Pancreas (tissue), 10 donors: Measurements from ENCODE around the gene NIN. TPM values are rescaled to one million over a fixed set of nuclear protein-coding genes. Genes with fewer than 3 reads are reported as not detected.
A peak's percentile ranks its signal among the peaks of the same experiment; 100 is the strongest.

Source experiments
- ATAC-seq, 4 donors: fragments of 200-7000 bp; cut with Tn5 transposase; one replicate each; pipeline versions ENCODE4 v1.8.0 to v1.9.1; 2020; ENCODE audit warnings: mild to moderate bottlenecking in 4 of 4, moderate library complexity in 4 of 4
- DNase-seq, 6 donors: peaks; one replicate each; pipeline ENCODE4 v3.0.0-alpha.2; 2020
- FAIRE-seq: peaks from 2 replicates; lab custom pipeline; 2012; peaks lifted over from hg19 to GRCh38; lab: Jason Lieb, UNC
- H3K27ac ChIP-seq, 4 donors: fragments of 200-600 bp; sonication (generic); 1 replicate in 3 of 4; 2 replicates in 1 of 4; pipeline versions ENCODE4 v1.5.0 to v1.8.0; 2020
- H3K27me3 ChIP-seq, 4 donors: fragments of 200-600 bp; one replicate each; pipeline ENCODE4 v1.8.0; 2021
- H3K36me3 ChIP-seq, 3 donors: fragments of 200-600 bp; sonication (generic) in 1 of 3; one replicate each; pipeline versions ENCODE4 v1.5.0 to v1.8.0; 2020 to 2021
- H3K4me1 ChIP-seq, 3 donors: fragments of 200-600 bp; one replicate each; pipeline ENCODE4 v1.8.0; 2021
- H3K4me3 ChIP-seq, 4 donors: fragments of 200-600 bp; sonication (generic) in 2 of 4; one replicate each; pipeline versions ENCODE4 v1.5.0 to v1.8.0; 2020 to 2021
- H3K9me3 ChIP-seq, 4 donors: fragments of 200-600 bp; one replicate each; pipeline ENCODE4 v1.8.0; 2021
- WGBS, 2 donors: extraction: QIAGEN DNeasy Blood & Tissue Kit; methylation state at CpG; one replicate each; pipeline ENCODE4 v1.1.7; 2013; 5-methylcytosine and 5-hydroxymethylcytosine counted together
- intact Hi-C, 3 donors: fragments of 100-400 bp; cut with DNase I; formaldehyde crosslinking; loops; one replicate each; pipeline versions ENCODE4 v1.11.1 to v1.14.2; 2022
- polyA plus RNA-seq, 2 donors: library from polyadenylated mRNA; stranded (reverse); fragments of 200-250 nt; gene quantifications; one replicate each; pipeline ENCODE4 v1.2.3, GENCODE V29; 2013
- total RNA-seq, 6 donors: library from RNA; stranded (reverse); fragmentation: NEBNext Ultra II Directional in 4 of 6; extraction: Animal tissue kit (Norgen Biotek cat#: 25700) in 4 of 6; gene quantifications; one replicate each; pipeline versions ENCODE4 v1.2.1 to v1.2.4, GENCODE V29; 2021 to 2023
- TF ChIP-seq, protein P1 (sequence below), 4 donors: fragments of 200-600 bp; sonication (generic) in 3 of 4; IDR thresholded peaks; one replicate each; pipeline versions ENCODE4 v1.5.0 to v1.8.0; 2021; ENCODE audit warnings: antibody characterized with exemption in 4 of 4
- donor health status: healthy with polysubstance abuse.
- donor health status: DM: no; HTN: no; CAD: no; lungs with moderate emphysema.
- donor health status: DM: no; HTN: no; CAD: no.
- donor health status: control.
- donor health status: control.
- donor health status: Bipolar disorder and iron deficiency.
- donor health status: DM: yes; HTN: yes; CAD: no.
- donor health status: DM: no; HTN: no; CAD: no.
- donor health status: DM: no; HTN: no; CAD: no.
- donor health status: DM: yes; HTN: yes; CAD: no.

The NIN gene
- total and polyA plus RNA-seq, 8 donors = 3.1 to 17.9 (median 8.5) TPM

DNA sequence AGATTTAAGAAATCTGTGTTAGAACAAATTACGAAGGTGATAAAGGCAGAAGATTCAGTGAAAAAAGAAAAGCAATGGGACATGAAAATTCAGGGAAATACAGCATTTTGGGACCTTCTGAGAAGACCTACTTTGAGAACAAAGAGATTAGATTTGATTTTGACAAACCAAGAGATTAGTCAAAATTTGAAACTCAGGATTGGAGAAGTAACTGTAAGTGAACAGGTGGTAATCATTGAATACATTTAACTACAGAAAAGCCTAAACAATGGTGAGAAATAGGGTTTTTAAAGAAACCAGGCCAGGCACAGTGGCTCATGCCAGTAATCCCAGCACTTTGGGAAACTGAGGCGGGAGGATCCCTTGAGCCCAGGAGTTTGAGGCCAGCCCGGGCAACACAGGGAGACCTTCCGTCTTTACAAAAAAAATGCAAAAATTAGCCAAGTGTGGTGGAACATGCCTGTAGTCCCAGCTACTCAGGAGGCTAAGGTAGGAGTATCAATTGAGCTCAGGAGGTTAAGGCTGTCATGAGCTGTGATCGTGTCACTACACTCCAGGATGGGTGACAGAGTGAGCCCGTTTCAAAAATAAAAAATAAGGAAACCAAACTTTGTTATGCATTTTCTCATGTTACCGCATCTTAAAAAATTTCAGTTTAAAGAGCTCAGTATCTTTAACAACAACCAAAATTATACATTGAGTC, 154.0 kb downstream of the NIN start:
- WGBS, 2 donors = 89 to 90% methylated on average over 7 of the region's 7 CpGs
- H3K36me3 ChIP-seq = no peaks in the 10 kb centered on the region
- intact Hi-C loops = no loop called here
- peaks cover 0 to 8% (median 4%) of the 10 kb centered on the region in 3 donors for H3K4me1 ChIP-seq
- TF ChIP-seq, protein P1, sequence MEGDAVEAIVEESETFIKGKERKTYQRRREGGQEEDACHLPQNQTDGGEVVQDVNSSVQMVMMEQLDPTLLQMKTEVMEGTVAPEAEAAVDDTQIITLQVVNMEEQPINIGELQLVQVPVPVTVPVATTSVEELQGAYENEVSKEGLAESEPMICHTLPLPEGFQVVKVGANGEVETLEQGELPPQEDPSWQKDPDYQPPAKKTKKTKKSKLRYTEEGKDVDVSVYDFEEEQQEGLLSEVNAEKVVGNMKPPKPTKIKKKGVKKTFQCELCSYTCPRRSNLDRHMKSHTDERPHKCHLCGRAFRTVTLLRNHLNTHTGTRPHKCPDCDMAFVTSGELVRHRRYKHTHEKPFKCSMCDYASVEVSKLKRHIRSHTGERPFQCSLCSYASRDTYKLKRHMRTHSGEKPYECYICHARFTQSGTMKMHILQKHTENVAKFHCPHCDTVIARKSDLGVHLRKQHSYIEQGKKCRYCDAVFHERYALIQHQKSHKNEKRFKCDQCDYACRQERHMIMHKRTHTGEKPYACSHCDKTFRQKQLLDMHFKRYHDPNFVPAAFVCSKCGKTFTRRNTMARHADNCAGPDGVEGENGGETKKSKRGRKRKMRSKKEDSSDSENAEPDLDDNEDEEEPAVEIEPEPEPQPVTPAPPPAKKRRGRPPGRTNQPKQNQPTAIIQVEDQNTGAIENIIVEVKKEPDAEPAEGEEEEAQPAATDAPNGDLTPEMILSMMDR (IDR thresholded peaks at IDR 0.05) = no peak
- peak overlapping the region in 2 of 4 donors; percentile 43 to 55 for H3K27ac ChIP-seq
- FAIRE-seq (no peak), DNase-seq (no peak), ATAC-seq (peak in 2 of 4 donors; percentile 13 to 42)
- no peaks in the 10 kb centered on the region for H3K9me3 ChIP-seq
- H3K27me3 ChIP-seq = no peaks in the 10 kb centered on the region
- H3K4me3 ChIP-seq = no peak overlapping the region

DNA sequence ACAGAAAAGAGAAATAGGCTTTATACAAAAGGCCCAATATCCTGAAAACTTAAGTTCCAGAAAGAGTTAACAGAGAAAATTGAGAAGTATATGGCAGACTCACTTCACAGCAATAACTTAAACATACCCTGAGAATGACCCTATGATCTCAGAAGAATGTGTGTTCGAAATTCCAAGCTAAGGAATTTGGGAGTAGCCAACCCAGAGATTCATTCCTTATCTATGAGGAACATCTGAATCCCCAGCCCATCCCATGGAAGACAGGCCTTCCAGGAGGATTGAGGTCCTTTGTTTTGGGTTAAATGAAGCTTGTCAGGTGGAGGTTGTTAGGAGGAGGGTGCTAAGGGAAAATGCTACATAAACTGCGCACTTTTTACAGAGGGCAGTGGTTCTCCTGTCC, 155.4 kb downstream of the NIN start:
- ATAC-seq = no peak
- TF ChIP-seq, protein P1 (IDR thresholded peaks at IDR 0.05) = no peak
- intact Hi-C loops = no loop called here
- H3K4me1 ChIP-seq = peaks cover 0 to 8% (median 4%) of the 10 kb centered on the region in 3 donors
- H3K4me3 ChIP-seq = no peak overlapping the region
- FAIRE-seq = no peak
- H3K36me3 ChIP-seq = no peaks in the 10 kb centered on the region
- H3K27ac ChIP-seq = no peak overlapping the region
- H3K9me3 ChIP-seq = no peaks in the 10 kb centered on the region
- DNase-seq = no peak
- H3K27me3 ChIP-seq = no peaks in the 10 kb centered on the region
- 85 to 88% methylated on average over 2 of the region's 2 CpGs for WGBS, 2 donors

DNA sequence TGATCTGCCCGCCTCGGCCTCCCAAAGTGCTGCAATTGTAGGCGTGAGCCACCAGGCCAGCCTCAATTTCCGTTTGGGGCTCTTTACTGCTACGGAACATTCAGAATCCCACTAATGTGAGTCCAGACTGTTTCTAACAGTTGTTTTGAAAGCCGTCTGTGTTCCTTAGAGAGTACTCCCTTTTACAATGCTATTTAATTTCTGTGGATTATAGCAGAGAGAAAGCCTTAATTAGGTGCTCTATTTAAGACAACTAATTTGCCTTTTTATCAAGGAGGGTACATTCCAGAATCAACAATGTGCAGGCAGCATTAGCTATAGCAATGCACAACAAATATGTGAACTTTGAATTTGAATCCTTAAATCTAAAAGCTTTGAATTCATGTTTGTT, 160.1 kb downstream of the NIN start:
- no peaks in the 10 kb centered on the region for H3K36me3 ChIP-seq
- H3K4me1 ChIP-seq = peaks cover 4 to 11% (median 8%) of the 10 kb centered on the region in 3 donors
- intact Hi-C loops = no loop called here
- DNase-seq = no peak
- no peaks in the 10 kb centered on the region for H3K9me3 ChIP-seq
- FAIRE-seq = no peak
- WGBS, 2 donors = 95 to 96% methylated on average over 6 of the region's 6 CpGs
- H3K4me3 ChIP-seq = no peak overlapping the region
- no peak overlapping the region for H3K27ac ChIP-seq
- ATAC-seq = no peak
- TF ChIP-seq, protein P1 (IDR thresholded peaks at IDR 0.05) = no peak
- H3K27me3 ChIP-seq = no peaks in the 10 kb centered on the region

DNA sequence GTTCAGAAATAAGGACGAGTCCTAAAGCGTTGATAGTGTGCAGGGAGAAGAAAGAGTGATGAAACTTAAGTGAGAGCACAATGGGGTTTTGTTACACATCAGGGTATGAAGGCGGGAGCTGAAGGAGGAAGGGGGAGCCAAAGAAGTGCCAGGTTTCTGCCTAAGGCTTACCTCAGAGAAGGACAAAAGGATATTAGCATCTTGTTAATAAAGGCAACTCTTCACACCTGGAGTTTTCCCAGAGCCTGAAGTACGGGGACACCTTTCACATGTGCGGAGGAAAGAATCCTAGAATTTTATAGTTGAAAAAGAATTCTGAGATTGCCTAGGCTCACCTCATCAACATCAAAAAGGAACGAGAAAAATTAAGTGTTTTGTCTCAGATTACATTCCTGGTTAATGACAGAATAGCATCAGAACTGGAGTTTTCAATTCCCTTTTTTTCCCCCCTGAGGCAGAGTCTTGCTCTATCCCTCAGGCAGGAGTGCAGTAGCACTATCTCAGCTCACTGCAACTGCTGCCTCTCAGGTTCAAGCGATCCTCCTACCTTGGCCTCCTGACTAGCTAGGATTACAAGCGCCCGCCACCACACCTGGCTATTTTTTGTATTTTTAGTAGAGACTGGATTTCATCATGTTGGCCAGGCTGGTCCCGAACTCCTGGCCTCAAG, 160.6 kb downstream of the NIN start:
- DNase-seq (no peak), ATAC-seq (no peak), FAIRE-seq (no peak)
- Histone ChIP-seq H3K27ac (peak overlapping the region in 2 of 4 donors; percentile 98 to 99), H3K9me3 (no peaks in the 10 kb centered on the region), H3K27me3 (no peaks in the 10 kb centered on the region), H3K4me1 (peaks cover 4 to 11% (median 11%) of the 10 kb centered on the region in 3 donors), H3K4me3 (no peak overlapping the region), H3K36me3 (no peaks in the 10 kb centered on the region)
- TF ChIP-seq, protein P1 (IDR thresholded peaks at IDR 0.05) = no peak
- intact Hi-C loops = no loop called here
- 72 to 76% methylated on average over 10 of the region's 10 CpGs for WGBS, 2 donors

Other genes starting within 250 kb of the NIN start
- gene SAV1, start 162.9 kb downstream of the NIN start, total RNA-seq = 10 to 100 TPM; 32.6 to 49.2 (median 38.5) TPM
- gene SAV1, start 162.9 kb downstream of the NIN start, polyA plus RNA-seq = 10 to 100 TPM; 14.8 to 19.5 TPM
- gene ABHD12B, start 40.9 kb upstream of the NIN start, total RNA-seq = under 1 TPM in 1 of 6 donors, not detected in 5; 0.16 TPM
- not detected for gene ABHD12B, start 40.9 kb upstream of the NIN start, polyA plus RNA-seq
- 10 to 100 TPM in 1 of 6 donors, 1 to 10 TPM in 5; 2.6 to 17.8 (median 6.0) TPM for gene PYGL, start 113.3 kb upstream of the NIN start, total RNA-seq
- 1 to 10 TPM; 4.0 to 5.0 TPM for gene PYGL, start 113.3 kb upstream of the NIN start, polyA plus RNA-seq